T-helper 1 cell (primary cell): ENCODE data around the gene TBXA2R.
"Not testable (repeated sequence)": the region's sequence is repeated elsewhere in the genome, so short reads cannot be mapped to it uniquely, and the experiment has no call there.

Source experiments
- DNase-seq, 5 donors: peaks; one replicate each; pipeline ENCODE4 v3.0.0-alpha.2; 2012 to 2020

Gene TBXA2R

GRCh38 chr19:3604987-3605343, 1.7 kb downstream of the TBXA2R start:
- no peak for DNase-seq

GRCh38 chr19:3604227-3604986, 2.3 kb downstream of the TBXA2R start:
- no peak for DNase-seq

GRCh38 chr19:3603121-3603811, 3.4 kb downstream of the TBXA2R start:
- DNase-seq: no peak

- no peak for DNase-seq
Measured at GRCh38 chr19:3601021-3601420, 5.7 kb downstream of the TBXA2R start.

- no peak for DNase-seq
Measured at GRCh38 chr19:3599776-3600187, 6.9 kb downstream of the TBXA2R start.

GRCh38 chr19:3595521-3596061, 11.1 kb downstream of the TBXA2R start:
- DNase-seq: no peak

- DNase-seq: no peak
Measured at GRCh38 chr19:3593156-3593555, 13.5 kb downstream of the TBXA2R start.

GRCh38 chr19:3591876-3592613, 14.6 kb downstream of the TBXA2R start:
- no peak for DNase-seq

GRCh38 chr19:3590991-3591659, 15.6 kb downstream of the TBXA2R start:
- no peak for DNase-seq

GRCh38 chr19:3589949-3590348, 16.7 kb downstream of the TBXA2R start:
- no peak for DNase-seq

- no peak for DNase-seq
Measured at GRCh38 chr19:3589439-3589838, 17.2 kb downstream of the TBXA2R start.

- no peak for DNase-seq
Measured at GRCh38 chr19:3586707-3587346, 19.8 kb downstream of the TBXA2R start.

- peak in 1 of 5 donors; percentile 23 for DNase-seq
Measured at GRCh38 chr19:3586127-3586626, 20.5 kb downstream of the TBXA2R start.

GRCh38 chr19:3585301-3586126, 21.2 kb downstream of the TBXA2R start, which contains the start of gene GIPC3:
Gene GIPC3 (plus strand): TSS chr19:3585478. CDS start chr19:3585598, 120 bp downstream.
- DNase-seq: no peak

- DNase-seq: not testable (repeated sequence)
Measured at GRCh38 chr19:3584036-3584802, 22.5 kb downstream of the TBXA2R start.

GRCh38 chr19:3581792-3582191, 24.9 kb downstream of the TBXA2R start:
- DNase-seq: not testable (repeated sequence)

GRCh38 chr19:3580156-3580934, 26.3 kb downstream of the TBXA2R start:
- no peak for DNase-seq

GRCh38 chr19:3578390-3578789, 28.3 kb downstream of the TBXA2R start:
- no peak for DNase-seq

GRCh38 chr19:3577723-3578344, 28.8 kb downstream of the TBXA2R start:
- DNase-seq: no peak
